Heart left ventricle (tissue), 16 donors: Measurements from ENCODE around the gene RELT. TPM values are rescaled to one million over a fixed set of nuclear protein-coding genes. Genes with fewer than 3 reads are reported as not detected.

Source experiments
- ATAC-seq, 4 donors: fragments of 200-7000 bp; cut with Tn5 transposase; one replicate each; pipeline ENCODE4 v1.9.1; 2020 to 2022; ENCODE audit warnings: moderate library complexity in 4 of 4, mild to moderate bottlenecking in 3 of 4, moderate number of reproducible peaks in 1 of 4
- DNase-seq, 5 donors: peaks; one replicate each; pipeline ENCODE4 v3.0.0-alpha.2; 2020
- H3K27ac ChIP-seq, 12 donors: fragments of 200-600 bp; sonication (generic) in 4 of 12; one replicate each; pipeline versions ENCODE4 v1.5.0 to v1.8.0; 2016 to 2022; ENCODE audit warnings: mild to moderate bottlenecking in 2 of 12
- H3K27me3 ChIP-seq, 9 donors: fragments of 200-600 bp; sonication (generic) in 2 of 9; one replicate each; pipeline versions ENCODE4 v1.5.1 to v1.8.0; 2016 to 2022; ENCODE audit warnings: mild to moderate bottlenecking in 3 of 9
- H3K36me3 ChIP-seq, 9 donors: fragments of 200-600 bp; sonication (generic) in 2 of 9; one replicate each; pipeline versions ENCODE4 v1.5.0 to v1.8.0; 2018 to 2022; ENCODE audit warnings: mild to moderate bottlenecking in 2 of 9
- H3K4me1 ChIP-seq, 12 donors: fragments of 200-600 bp; sonication (generic) in 4 of 12; one replicate each; pipeline versions ENCODE4 v1.5.0 to v1.8.0; 2016 to 2022; ENCODE audit warnings: mild to moderate bottlenecking in 3 of 12
- H3K4me3 ChIP-seq, 12 donors: fragments of 200-600 bp; sonication (generic) in 4 of 12; one replicate each; pipeline versions ENCODE4 v1.5.0 to v1.8.0; 2017 to 2022; ENCODE audit warnings: mild to moderate bottlenecking in 9 of 12, moderate library complexity in 4 of 12
- H3K9me3 ChIP-seq, 12 donors: fragments of 200-600 bp; sonication (generic) in 4 of 12; one replicate each; pipeline versions ENCODE4 v1.5.0 to v1.8.0; 2016 to 2022; ENCODE audit warnings: mild to moderate bottlenecking in 1 of 12
- CTCF ChIP-seq, 12 donors: fragments of 200-600 bp; sonication (generic) in 4 of 12; IDR thresholded peaks; one replicate each; pipeline versions ENCODE4 v1.5.0 to v1.8.0; 2018 to 2022; ENCODE audit warnings: antibody characterized with exemption in 12 of 12, mild to moderate bottlenecking in 5 of 12
- POLR2A ChIP-seq, 2 donors: fragments of 450-650 bp; IDR thresholded peaks; one replicate each; pipeline ENCODE4 v1.6.1; 2017; ENCODE audit warnings: antibody characterized with exemption in 2 of 2, mild to moderate bottlenecking in 2 of 2, moderate library complexity in 2 of 2
- WGBS, 4 donors: extraction: QIAGEN DNeasy Blood & Tissue Kit in 2 of 4; methylation state at CpG; one replicate each; pipeline versions ENCODE4 v1.1.5 to v1.1.7; 2013 to 2018; 5-methylcytosine and 5-hydroxymethylcytosine counted together
- intact Hi-C, 10 donors: fragments of 100-400 bp; cut with DNase I; formaldehyde crosslinking; loops; one replicate each; pipeline versions ENCODE4 v1.11.1 to v1.14.2; 2022
- polyA plus RNA-seq, 2 donors: library from polyadenylated mRNA; stranded (reverse); fragments of 200-250 nt; gene quantifications; one replicate each; pipeline ENCODE4 v1.2.3, GENCODE V29; 2013
- total RNA-seq, 9 donors: library from RNA; depleted of rRNA in 2 of 9; stranded (reverse); fragments of >200 nt in 2 of 9; fragmentation: NEBNext Ultra II Directional in 3 of 9; extraction: Animal tissue kit (Norgen Biotek cat#: 25700) in 3 of 9; gene quantifications; one replicate each; pipeline versions ENCODE4 v1.1.0 to v1.2.4, GENCODE V29; 2016 to 2023
- donor health status: ischemic (EF 13 %, LVEDD 7.1; RV severe dilation, severe dysfunction).
- donor health status: healthy with polysubstance abuse.
- donor health status: DM: no; HTN: yes; CAD: no.
- donor health status: DM: no; HTN: no; CAD: no.
- donor health status: ischemic (EF 25% LVEDD 6.9; RV normal size, moderate dysfunction).
- donor health status: ischemic (EF 25% LVEDD 5.7; RV mildly dilated, moderate dysfunction).
- donor health status: healthy.
- donor health status: DM: yes; HTN: yes; CAD: no.
- donor health status: ischemic (EF 35%, LVEDD 5.7; RV mildly dilated, moderate dysfunction).
- donor health status: nonischemic (EF 11% LVEDD 7.7; RV severe dilation, severe dysfunction).
- donor health status: DM: yes; HTN: yes; CAD: no.
- donor health status: PGD.
- donor health status: ischemic (EF 29% LVEDD 5.4; RV normal size, mild dysfunction).
- donor health status: nonischemic (EF 23%, LVEDD 6.1; RV moderate dilation, normal function).

RELT gene
- total and polyA plus RNA-seq, 11 donors, result 1.0 to 13.9 (median 2.6) TPM

GRCh38 chr11:73346186-73346935 is 29.8 kb upstream of the RELT start:
- DNase-seq, result no peak
- whole genome bisulfite sequencing, 4 donors, result 80 to 82% (median 81%) methylated on average over 10 of the region's 10 CpGs
- peaks cover 0 to 57% (median 22%) of the 10 kb centered on the region in 12 donors for H3K4me1 ChIP-seq
- H3K27me3 ChIP-seq, result no peaks in the 10 kb centered on the region
- no peak for ATAC-seq
- peaks cover 0 to 31% (median 17%) of the 10 kb centered on the region in 9 donors for H3K36me3 ChIP-seq
- TF ChIP-seq CTCF (IDR thresholded peaks at IDR 0.05) (no peak), POLR2A (IDR thresholded peaks at IDR 0.05) (no peak)
- intact Hi-C loops, result loop anchor here in 1 of 10 donors (5.0 kb wide), 1 partner anchor 316 kb away; no protein-coding TSS in a partner anchor
- no peak overlapping the region for H3K27ac ChIP-seq
- H3K4me3 ChIP-seq, result no peak overlapping the region
- no peaks in the 10 kb centered on the region for H3K9me3 ChIP-seq

DNA sequence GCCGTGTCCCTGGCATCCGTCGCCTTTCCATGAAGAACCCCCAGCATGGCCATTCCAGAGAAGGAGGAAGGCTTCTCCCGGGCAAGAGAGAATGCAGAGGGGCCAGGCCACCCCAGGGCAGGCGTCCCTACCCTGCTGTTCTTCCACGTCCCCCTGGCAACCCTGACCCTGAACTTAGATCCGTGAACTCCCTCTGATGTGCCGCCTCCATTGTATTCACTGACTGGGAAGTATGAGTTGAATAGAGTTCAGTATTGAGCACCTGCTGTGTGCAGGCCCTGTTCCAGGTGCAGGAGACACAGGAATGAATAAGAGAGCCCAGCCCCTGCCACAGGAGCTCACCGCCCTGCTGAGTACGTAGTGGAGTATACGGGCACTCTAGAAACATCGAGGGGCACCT is 29.1 kb upstream of the RELT start:
- intact Hi-C loops, result loop anchor here in 1 of 10 donors (5.0 kb wide), 1 partner anchor 315 kb away; no protein-coding TSS in a partner anchor
- H3K4me1 ChIP-seq, result peaks cover 0 to 55% (median 23%) of the 10 kb centered on the region in 12 donors
- 85 to 90% (median 88%) methylated on average over 11 to 12 of the region's 12 CpGs for WGBS, 4 donors

DNA sequence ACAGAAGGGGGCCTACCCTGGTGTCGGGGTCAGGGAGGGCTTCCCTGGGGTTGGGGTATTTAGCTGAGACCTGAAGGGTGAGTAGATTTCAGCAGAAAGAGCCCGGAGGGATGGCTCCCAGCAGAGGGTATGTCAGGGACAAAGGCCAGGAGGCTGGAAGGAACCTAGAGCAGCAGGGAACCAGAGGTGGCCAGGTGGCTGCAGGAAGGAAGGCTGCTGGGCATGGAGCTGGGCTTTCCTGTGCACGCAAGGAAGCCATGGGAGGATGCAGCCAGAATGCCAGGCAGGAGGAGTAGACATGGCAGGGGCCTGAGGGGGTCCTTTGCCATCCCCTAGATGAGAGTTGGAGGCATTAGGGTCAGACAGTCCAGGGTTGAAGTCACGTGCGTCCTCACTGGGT is 27.4 kb upstream of the RELT start:
- Histone ChIP-seq H3K27me3 (no peaks in the 10 kb centered on the region), H3K36me3 (peaks cover 0 to 45% (median 28%) of the 10 kb centered on the region in 9 donors), H3K9me3 (no peaks in the 10 kb centered on the region), H3K27ac (no peak overlapping the region), H3K4me1 (peaks cover 0 to 43% (median 15%) of the 10 kb centered on the region in 12 donors), H3K4me3 (no peak overlapping the region)
- ATAC-seq (no peak), DNase-seq (no peak)
- no peak for TF ChIP-seq POLR2A (IDR thresholded peaks at IDR 0.05)
- TF ChIP-seq CTCF (IDR thresholded peaks at IDR 0.05), result no peak
- intact Hi-C loops, result loop anchor here in 1 of 10 donors (5.0 kb wide), 1 partner anchor 313 kb away; no protein-coding TSS in a partner anchor
- 87 to 89% (median 87%) methylated on average over 5 of the region's 5 CpGs for WGBS, 4 donors

More for the DNA sequence above, 29.1 kb upstream of the RELT start:
- H3K27me3 ChIP-seq, result no peaks in the 10 kb centered on the region
- H3K4me3 ChIP-seq, result no peak overlapping the region
- no peak overlapping the region for H3K27ac ChIP-seq
- peaks cover 0 to 31% (median 17%) of the 10 kb centered on the region in 9 donors for H3K36me3 ChIP-seq
- no peak for ATAC-seq
- TF ChIP-seq CTCF (IDR thresholded peaks at IDR 0.05), result no peak
- no peak for TF ChIP-seq POLR2A (IDR thresholded peaks at IDR 0.05)
- no peak for DNase-seq
- no peaks in the 10 kb centered on the region for H3K9me3 ChIP-seq

- H3K27me3 ChIP-seq, result no peaks in the 10 kb centered on the region
- intact Hi-C loops, result loop anchor here (2.0 to 5.0 kb wide), 5 partner anchors 43 to 313 kb away; no protein-coding TSS in a partner anchor
- H3K36me3 ChIP-seq, result peaks cover 0 to 53% (median 33%) of the 10 kb centered on the region in 9 donors
- peak in 1 of 4 donors; percentile 17 for ATAC-seq
- 46 to 65% (median 52%) methylated on average over 6 of the region's 6 CpGs for WGBS, 4 donors
- H3K4me3 ChIP-seq, result no peak overlapping the region
- TF ChIP-seq CTCF (IDR thresholded peaks at IDR 0.05), result no peak
- no peak for TF ChIP-seq POLR2A (IDR thresholded peaks at IDR 0.05)
- no peaks in the 10 kb centered on the region for H3K9me3 ChIP-seq
- H3K4me1 ChIP-seq, result peaks cover 0 to 35% (median 9%) of the 10 kb centered on the region in 12 donors
- no peak for DNase-seq
- H3K27ac ChIP-seq, result no peak overlapping the region
Observed at GRCh38 chr11:73349633-73350032, 26.6 kb upstream of the RELT start.
